Right ventricle myocardium superior (tissue), 1 donor: ENCODE measurements around the gene ZSCAN1. TPM values are rescaled to one million over a fixed set of nuclear protein-coding genes. Genes with fewer than 3 reads are reported as not detected.

Source experiments
- ATAC-seq: fragments of 200-7000 bp; cut with Tn5 transposase; one replicate; pipeline ENCODE4 v1.9.1; 2020; ENCODE audit warnings: mild to moderate bottlenecking; ENCODE audit not compliant: poor library complexity
- DNase-seq: peaks from one replicate; pipeline ENCODE4 v3.0.0-alpha.2; 2020
- intact Hi-C: fragments of 100-400 bp; cut with DNase I; formaldehyde crosslinking; loops from one replicate; pipeline ENCODE4 v1.11.2; 2022
- total RNA-seq: library from RNA; stranded (reverse); fragmentation: NEBNext Ultra II Directional; extraction: Animal tissue kit (Norgen Biotek cat#: 25700); gene quantifications from one replicate; pipeline ENCODE4 v1.2.1, GENCODE V29; 2021
- donor health status: DM: no; HTN: yes; CAD: no; lungs with severe emphysema.

The ZSCAN1 gene
- total RNA-seq, 1 donor from 2014 or later = not detected

GRCh38 chr19:58035863-58036262, 2.0 kb downstream of the ZSCAN1 start:
- ATAC-seq = no peak
- no peak for DNase-seq
- intact Hi-C loops = no loop called here

DNA sequence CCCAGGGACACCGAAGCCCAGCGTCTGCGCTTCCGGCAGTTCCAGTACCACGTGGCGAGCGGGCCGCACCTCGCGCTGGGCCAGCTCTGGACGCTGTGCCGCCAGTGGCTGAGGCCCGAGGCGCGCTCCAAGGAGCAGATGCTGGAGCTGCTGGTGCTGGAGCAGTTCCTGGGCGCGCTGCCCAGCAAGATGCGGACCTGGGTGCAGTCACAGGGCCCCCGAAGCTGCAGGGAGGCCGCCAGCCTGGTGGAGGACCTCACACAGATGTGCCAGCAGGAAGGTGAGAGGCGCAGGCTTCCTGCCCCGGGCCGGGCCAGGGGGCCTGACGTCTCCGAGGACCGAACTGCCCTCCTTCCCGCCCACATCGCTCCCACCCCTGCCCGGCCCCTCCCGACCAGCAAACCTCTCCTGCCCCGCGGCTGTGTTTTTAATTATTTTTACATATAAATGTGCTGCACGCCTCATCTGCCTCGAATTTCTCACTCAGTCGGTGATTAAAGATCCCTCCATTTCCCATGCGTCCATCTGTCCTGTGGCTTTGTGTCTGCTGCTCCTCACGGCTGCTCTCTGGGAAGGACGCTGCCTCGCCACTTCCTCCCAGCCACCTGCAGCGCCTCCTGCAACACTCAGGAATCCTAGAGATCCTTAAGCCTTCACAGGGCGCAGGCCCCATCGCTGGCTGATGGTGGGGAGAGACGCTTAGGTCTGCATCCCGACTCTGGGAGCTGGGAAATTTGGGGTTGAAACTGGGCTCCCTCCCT, 4.3 kb downstream of the ZSCAN1 start:
- intact Hi-C loops = no loop called here
- no peak for ATAC-seq
- DNase-seq = no peak

- intact Hi-C loops = no loop called here
- ATAC-seq = no peak
- DNase-seq = no peak
These were observed 4.9 kb downstream of the ZSCAN1 start for GRCh38 chr19:58038688-58039204.

DNA sequence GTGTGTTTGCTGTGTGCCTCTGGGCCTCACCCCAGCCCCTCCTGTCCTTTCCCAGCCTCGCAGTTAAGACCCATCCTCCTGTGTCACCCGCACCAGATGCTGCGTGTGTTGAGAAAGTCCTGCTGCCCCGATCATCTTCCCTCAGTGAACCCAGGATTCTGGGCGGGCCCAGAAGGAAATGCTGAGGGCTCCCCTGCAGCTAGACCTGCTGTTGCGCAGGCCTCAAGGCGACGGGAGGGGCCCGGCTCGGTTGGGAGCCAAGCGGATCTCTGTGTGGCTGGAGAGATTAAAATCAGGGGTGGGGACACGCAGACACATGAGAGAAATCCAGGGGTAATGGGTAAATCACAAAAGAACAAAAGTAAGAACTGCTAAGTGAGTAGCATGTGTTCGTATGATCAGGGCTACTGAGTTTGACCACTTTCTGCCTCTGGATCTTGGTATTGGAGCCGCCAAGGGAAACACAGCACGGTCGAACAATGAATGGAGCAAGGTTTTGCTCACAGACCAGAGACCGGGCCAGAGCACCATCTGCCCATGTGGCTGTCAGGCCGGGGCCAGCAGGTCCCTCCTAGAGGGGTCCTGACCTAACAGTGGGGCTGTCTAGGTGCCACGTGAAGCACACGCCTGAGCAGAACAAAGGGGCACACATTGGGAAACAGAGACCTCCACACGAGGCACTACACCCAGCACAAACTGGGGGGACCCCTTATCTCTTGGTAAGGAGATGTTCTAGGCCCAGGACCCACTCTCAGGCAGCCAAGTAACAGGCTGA, 7.1 kb downstream of the ZSCAN1 start:
- intact Hi-C loops = no loop called here
- no peak for DNase-seq

GRCh38 chr19:58042495-58043340, 8.9 kb downstream of the ZSCAN1 start:
- intact Hi-C loops = no loop called here
- ATAC-seq (no peak), DNase-seq (no peak)

More for the DNA sequence above, 7.1 kb downstream of the ZSCAN1 start:
- no peak for ATAC-seq

DNA sequence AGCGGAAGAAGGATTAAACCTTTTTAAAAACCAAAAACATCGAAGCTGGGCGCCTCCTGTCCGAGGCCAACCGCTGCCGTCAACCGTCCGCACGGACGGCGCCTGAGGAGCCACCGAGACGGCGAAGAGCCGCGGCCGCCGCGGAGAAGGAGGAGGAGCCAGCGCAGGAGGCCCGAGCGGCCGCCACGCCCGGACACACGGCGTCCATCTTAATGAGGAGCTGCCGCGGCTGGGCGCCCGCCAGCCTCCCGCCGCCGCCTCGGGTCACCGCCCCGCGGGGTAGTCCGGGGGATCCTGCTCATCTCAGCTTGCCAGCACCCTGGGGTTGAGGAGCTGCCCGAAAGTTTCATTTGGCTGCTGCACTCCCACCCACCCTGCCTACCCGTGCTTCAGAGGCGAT, 10.6 kb downstream of the ZSCAN1 start:
- intact Hi-C loops = no loop called here
- DNase-seq (no peak), ATAC-seq (no peak)

DNA sequence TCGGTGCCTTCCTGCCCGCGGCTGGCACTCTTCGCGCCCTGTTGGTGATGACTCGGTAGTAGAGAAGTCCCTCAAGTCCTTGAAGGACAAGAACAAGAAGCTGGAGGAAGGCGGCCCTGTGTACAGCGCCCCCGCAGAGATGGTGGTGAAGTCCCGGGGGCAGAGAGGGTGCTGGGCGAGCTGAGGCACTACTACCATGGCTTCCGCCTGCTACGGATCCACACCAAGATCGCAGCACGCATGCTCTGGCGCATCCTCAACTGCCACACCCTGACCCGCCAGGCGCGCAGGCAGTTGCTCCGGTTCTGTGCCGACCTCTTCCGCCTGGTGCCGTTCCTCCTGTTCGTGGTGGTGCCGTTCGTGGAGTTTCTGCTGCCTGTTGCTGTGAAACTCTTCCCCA, 11.1 kb downstream of the ZSCAN1 start:
- ATAC-seq (no peak), DNase-seq (no peak)
- intact Hi-C loops = no loop called here

GRCh38 chr19:58045411-58046050, 11.7 kb downstream of the ZSCAN1 start:
- intact Hi-C loops = no loop called here
- no peak for ATAC-seq
- no peak for DNase-seq

- intact Hi-C loops = no loop called here
- ATAC-seq (no peak), DNase-seq (no peak)
These were observed 13.0 kb downstream of the ZSCAN1 start for GRCh38 chr19:58046856-58047255.

- no peak for ATAC-seq
- intact Hi-C loops = no loop called here
- DNase-seq = no peak
These were observed 13.8 kb downstream of the ZSCAN1 start for GRCh38 chr19:58047672-58048071.

DNA sequence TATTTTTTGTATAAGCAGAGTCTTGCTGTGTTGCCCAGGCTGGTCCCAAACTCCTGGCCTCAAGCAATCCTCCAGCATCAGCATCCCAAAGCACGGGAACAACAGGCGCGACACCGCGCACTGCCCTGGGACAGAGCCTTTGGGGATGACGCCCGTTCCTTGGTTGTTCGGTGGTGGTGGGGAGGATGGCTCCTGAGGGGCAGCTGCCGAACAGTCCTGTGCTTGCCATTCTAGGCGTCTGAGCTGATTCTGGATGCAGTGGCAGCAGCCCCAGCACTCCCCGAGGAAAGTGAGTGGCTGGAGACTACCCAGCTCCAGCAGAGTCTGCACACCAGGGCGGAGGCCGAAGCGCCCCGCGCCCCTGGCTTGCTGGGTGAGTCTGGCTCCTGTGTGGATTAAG, 18.4 kb downstream of the ZSCAN1 start:
- intact Hi-C loops = no loop called here
- ATAC-seq (no peak), DNase-seq (no peak)

DNA sequence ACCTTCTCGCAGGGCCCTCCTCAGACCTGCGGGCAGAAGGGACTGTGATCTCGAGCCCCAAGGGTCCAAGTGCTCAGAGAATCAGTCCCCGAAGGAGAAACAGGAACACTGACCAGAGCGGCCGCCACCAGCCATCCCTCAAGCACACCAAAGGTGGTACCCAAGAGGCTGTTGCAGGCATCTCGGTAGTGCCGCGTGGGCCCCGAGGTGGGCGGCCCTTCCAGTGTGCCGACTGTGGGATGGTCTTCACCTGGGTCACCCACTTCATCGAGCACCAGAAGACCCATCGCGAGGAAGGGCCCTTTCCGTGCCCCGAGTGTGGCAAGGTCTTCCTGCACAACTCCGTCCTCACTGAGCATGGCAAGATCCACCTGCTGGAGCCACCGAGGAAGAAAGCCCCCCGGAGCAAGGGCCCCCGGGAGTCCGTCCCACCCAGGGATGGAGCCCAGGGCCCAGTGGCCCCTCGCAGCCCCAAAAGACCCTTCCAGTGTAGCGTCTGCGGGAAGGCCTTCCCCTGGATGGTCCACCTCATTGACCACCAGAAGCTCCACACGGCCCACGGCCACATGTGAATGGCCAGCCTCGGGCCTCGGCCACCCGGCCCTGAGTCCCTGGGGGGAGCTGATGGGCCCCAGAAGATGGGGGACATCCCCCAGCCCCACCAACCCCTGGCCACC, 19.8 kb downstream of the ZSCAN1 start:
- no peak for ATAC-seq
- intact Hi-C loops = no loop called here
- no peak for DNase-seq

DNA sequence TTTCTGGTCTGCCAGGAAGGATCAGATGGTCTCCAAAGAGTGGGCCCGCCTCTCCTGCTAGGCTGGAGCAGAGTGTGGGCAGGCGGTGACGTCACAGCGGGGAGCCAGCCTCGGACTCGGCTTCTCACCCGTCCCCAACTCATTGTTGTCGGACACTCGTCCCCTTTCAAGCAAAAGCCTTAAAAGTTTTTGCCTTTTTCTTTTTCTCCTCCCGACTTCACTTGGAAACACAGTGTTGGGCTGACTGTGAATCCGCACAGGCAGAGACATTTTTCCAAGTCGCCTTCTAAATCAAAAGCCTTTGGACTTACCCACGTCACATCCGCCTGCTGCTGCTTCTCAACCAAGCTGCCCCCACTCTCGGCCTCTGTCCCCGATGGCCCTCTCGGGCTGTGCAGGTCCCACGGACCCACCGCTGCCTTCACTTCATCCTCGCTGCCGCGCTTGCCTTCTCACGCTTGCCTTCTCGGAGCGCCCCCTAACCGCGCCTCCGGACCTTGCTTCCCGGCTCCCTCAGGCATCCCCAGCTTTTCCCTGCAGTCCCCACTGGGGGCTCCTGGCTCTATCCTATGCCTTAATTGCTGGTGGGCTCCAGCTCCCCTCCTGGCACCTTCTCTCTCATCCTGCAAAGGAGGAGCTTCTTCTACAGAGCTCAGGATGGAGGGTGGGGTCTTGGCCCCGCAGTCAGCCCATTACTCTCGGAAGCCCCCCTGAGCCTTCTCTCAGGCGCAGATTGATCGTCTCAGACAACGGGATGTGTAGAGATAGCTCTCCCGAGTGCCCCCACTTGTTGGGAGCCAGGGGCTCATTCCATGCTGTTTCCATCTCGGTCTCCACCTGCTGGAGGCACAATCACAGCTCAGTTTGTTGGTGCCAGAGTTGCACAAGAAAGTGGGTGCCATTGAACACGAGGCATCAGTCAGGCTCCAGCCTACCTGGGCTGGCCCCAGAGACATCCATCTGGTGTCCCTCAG, 21.4 kb downstream of the ZSCAN1 start:
- DNase-seq (peak; percentile 54), ATAC-seq (no peak)
- intact Hi-C loops = no loop called here

GRCh38 chr19:58056261-58056660, 22.4 kb downstream of the ZSCAN1 start:
- ATAC-seq (no peak), DNase-seq (no peak)
- intact Hi-C loops = no loop called here

- no peak for ATAC-seq
- intact Hi-C loops = no loop called here
- DNase-seq = no peak
These were observed 23.0 kb downstream of the ZSCAN1 start for GRCh38 chr19:58056861-58057260.

- DNase-seq (no peak), ATAC-seq (no peak)
- intact Hi-C loops = no loop called here
These were observed 24.6 kb downstream of the ZSCAN1 start for GRCh38 chr19:58058467-58058866.

- intact Hi-C loops = no loop called here
- DNase-seq = peak; percentile 94
- peak; percentile 99 for ATAC-seq
These were observed 25.3 kb downstream of the ZSCAN1 start, which contains the start of gene ZNF135 for GRCh38 chr19:58059003-58059670. Gene ZNF135 (plus strand): TSS chr19:58059282. CDS start chr19:58060003, 721 bp downstream.
